Loucy (cell line): Measurements from ENCODE around the gene DDI1.

Source experiments
- H2AFZ ChIP-seq: fragments of 200-600 bp; sonication (generic); 2 replicates; pipeline ENCODE4 v1.6.0; 2016; ENCODE audit warnings: antibody characterized with exemption, mild to moderate bottlenecking, low read length, moderate library complexity
- H3F3A ChIP-seq: fragments of 200-600 bp; 2 replicates; pipeline ENCODE4 v1.6.0; 2016; ENCODE audit warnings: antibody characterized with exemption, low read depth, mild to moderate bottlenecking
- H3K27me3 ChIP-seq: fragments of 200-600 bp; sonication (generic); 2 replicates; pipeline ENCODE4 v1.6.1; 2014; ENCODE audit warnings: low read length, mild to moderate bottlenecking; ENCODE audit not compliant: insufficient read depth, poor library complexity, severe bottlenecking
- H3K36me3 ChIP-seq: fragments of 200-600 bp; sonication (generic); 2 replicates; pipeline ENCODE4 v1.6.1; 2016; ENCODE audit warnings: low read length; ENCODE audit not compliant: insufficient read depth
- H3K4me1 ChIP-seq: fragments of 200-600 bp; sonication (generic); 2 replicates; pipeline ENCODE4 v1.5.1; 2014; ENCODE audit warnings: low read length, mild to moderate bottlenecking; ENCODE audit not compliant: insufficient read depth, poor library complexity, severe bottlenecking
- H3K4me2 ChIP-seq: fragments of 200-600 bp; sonication (generic); 2 replicates; pipeline ENCODE4 v1.6.0; 2014; ENCODE audit warnings: antibody characterized with exemption, low read length, low read depth, mild to moderate bottlenecking; ENCODE audit not compliant: poor library complexity, severe bottlenecking
- H3K4me3 ChIP-seq: fragments of 200-600 bp; sonication (generic); 2 replicates; pipeline ENCODE4 v1.5.1; 2014; ENCODE audit warnings: low read length, mild to moderate bottlenecking, mixed read lengths; ENCODE audit not compliant: poor library complexity, severe bottlenecking
- H3K79me2 ChIP-seq: fragments of 200-600 bp; sonication (generic); 2 replicates; pipeline ENCODE4 v1.6.1; 2014; ENCODE audit warnings: low read length; ENCODE audit not compliant: insufficient read depth
- H3K9ac ChIP-seq: fragments of 200-600 bp; sonication (generic); 2 replicates; pipeline ENCODE4 v1.6.0; 2014; ENCODE audit warnings: mild to moderate bottlenecking, low read depth, low read length, moderate library complexity; ENCODE audit not compliant: poor library complexity, severe bottlenecking
- H3K9me2 ChIP-seq: fragments of 200-600 bp; sonication (generic); replicated peaks from 2 replicates; pipeline ENCODE4 v1.6.1; 2016; ENCODE audit warnings: low read depth, low read length, mixed read lengths
- H3K9me3 ChIP-seq: fragments of 200-600 bp; sonication (generic); 2 replicates; pipeline ENCODE4 v1.6.1; 2014; ENCODE audit warnings: mild to moderate bottlenecking, antibody characterized with exemption, low read length, low read depth; ENCODE audit not compliant: insufficient read depth
- H4K20me1 ChIP-seq: fragments of 200-600 bp; sonication (generic); 2 replicates; pipeline ENCODE4 v1.6.0; 2014; ENCODE audit warnings: antibody characterized with exemption, low read length, mild to moderate bottlenecking; ENCODE audit not compliant: insufficient read depth, poor library complexity, severe bottlenecking
- EZH2phosphoT487 ChIP-seq: fragments of 200-600 bp; IDR thresholded peaks from 2 replicates; pipeline ENCODE4 v1.6.1; 2018; ENCODE audit warnings: antibody characterized with exemption, mild to moderate bottlenecking, moderate library complexity, borderline replicate concordance
- TF ChIP-seq, protein P1 (sequence below): fragments of 200-600 bp; sonication (generic); conservative IDR thresholded peaks from 2 replicates; pipeline ENCODE4 v1.5.1; 2014; ENCODE audit warnings: mild to moderate bottlenecking, antibody characterized with exemption, low read length

DDI1 gene

DNA sequence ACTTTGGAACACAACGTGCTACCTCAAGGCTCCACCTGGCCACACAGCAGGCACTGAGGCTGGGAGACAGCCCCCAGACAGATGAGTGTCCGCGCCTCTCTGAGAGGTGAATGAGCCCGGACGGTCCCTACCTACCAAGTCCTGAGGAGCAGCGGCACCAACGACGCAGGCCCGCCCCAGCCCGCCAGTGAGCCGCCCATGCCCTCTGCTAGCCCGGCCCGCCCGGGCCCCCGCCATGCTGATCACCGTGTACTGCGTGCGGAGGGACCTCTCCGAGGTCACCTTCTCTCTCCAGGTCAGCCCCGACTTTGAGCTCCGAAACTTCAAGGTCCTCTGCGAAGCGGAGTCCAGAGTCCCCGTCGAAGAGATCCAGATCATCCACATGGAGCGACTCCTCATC lies at the start of gene DDI1:
TSS of gene DDI1 (plus strand) at position 53 of the 400 bp plus-strand sequence. CDS start at position 236, 183 bp downstream.
- Histone ChIP-seq H3K9me2 (no peaks in the 10 kb centered on the region), H3K9me3 (no peaks in the 10 kb centered on the region), H3F3A (no peaks in the 10 kb centered on the region), H3K4me1 (no peaks in the 10 kb centered on the region), H3K27me3 (no peaks in the 10 kb centered on the region), H3K4me3 (no peak within 1 kb of the TSS), H3K36me3 (no peaks in the 10 kb centered on the region), H3K9ac (no peak within 1 kb of the TSS), H3K4me2 (no peak within 1 kb of the TSS), H3K79me2 (no peaks in the 10 kb centered on the region), H2AFZ (no peak within 1 kb of the TSS), H4K20me1 (no peaks in the 10 kb centered on the region)
- TF ChIP-seq, protein P1, sequence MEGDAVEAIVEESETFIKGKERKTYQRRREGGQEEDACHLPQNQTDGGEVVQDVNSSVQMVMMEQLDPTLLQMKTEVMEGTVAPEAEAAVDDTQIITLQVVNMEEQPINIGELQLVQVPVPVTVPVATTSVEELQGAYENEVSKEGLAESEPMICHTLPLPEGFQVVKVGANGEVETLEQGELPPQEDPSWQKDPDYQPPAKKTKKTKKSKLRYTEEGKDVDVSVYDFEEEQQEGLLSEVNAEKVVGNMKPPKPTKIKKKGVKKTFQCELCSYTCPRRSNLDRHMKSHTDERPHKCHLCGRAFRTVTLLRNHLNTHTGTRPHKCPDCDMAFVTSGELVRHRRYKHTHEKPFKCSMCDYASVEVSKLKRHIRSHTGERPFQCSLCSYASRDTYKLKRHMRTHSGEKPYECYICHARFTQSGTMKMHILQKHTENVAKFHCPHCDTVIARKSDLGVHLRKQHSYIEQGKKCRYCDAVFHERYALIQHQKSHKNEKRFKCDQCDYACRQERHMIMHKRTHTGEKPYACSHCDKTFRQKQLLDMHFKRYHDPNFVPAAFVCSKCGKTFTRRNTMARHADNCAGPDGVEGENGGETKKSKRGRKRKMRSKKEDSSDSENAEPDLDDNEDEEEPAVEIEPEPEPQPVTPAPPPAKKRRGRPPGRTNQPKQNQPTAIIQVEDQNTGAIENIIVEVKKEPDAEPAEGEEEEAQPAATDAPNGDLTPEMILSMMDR = no peak
- no peak for TF ChIP-seq EZH2phosphoT487

- Histone ChIP-seq H3K4me2 (no peak overlapping the region), H3K9me2 (no peaks in the 10 kb centered on the region), H3K79me2 (no peaks in the 10 kb centered on the region), H3K27me3 (no peaks in the 10 kb centered on the region), H3K4me1 (no peaks in the 10 kb centered on the region), H3K9ac (no peak overlapping the region), H3F3A (no peaks in the 10 kb centered on the region), H2AFZ (no peak overlapping the region), H4K20me1 (no peaks in the 10 kb centered on the region), H3K4me3 (no peak overlapping the region), H3K36me3 (no peaks in the 10 kb centered on the region), H3K9me3 (no peaks in the 10 kb centered on the region)
- no peak for TF ChIP-seq EZH2phosphoT487
- TF ChIP-seq, protein P1 = 0 out of 2 replicates have a peak, but pooled peaks have one; percentile 16
Measured at GRCh38 chr11:103987629-103988594, 48.5 kb upstream of the DDI1 start.

GRCh38 chr11:103988595-103988969 lies 47.9 kb upstream of the DDI1 start:
- Histone ChIP-seq H3K9me2 (no peaks in the 10 kb centered on the region), H3K36me3 (no peaks in the 10 kb centered on the region), H3K27me3 (no peaks in the 10 kb centered on the region), H3K4me1 (no peaks in the 10 kb centered on the region), H3K9ac (no peak overlapping the region), H3K9me3 (no peaks in the 10 kb centered on the region), H3K4me3 (no peak overlapping the region), H3K4me2 (no peak overlapping the region), H2AFZ (no peak overlapping the region), H3F3A (no peaks in the 10 kb centered on the region), H4K20me1 (no peaks in the 10 kb centered on the region), H3K79me2 (no peaks in the 10 kb centered on the region)
- no peak for TF ChIP-seq EZH2phosphoT487
- TF ChIP-seq, protein P1 = no peak
